Measurements from ENCODE around the gene ADAM12. TPM values are rescaled to one million over a fixed set of nuclear protein-coding genes. Genes with fewer than 3 reads are reported as not detected.

The ADAM12 gene
- total RNA-seq, 2 experiments from 2014 or later = 1.3 TPM

GRCh38 chr10:126099366-126099765 lies 288.9 kb downstream of the ADAM12 start:
- Mint-ChIP-seq H3K36me3 (ENCODE audit: low read depth) (no peaks in the 10 kb centered on the region), H3K4me3 (no peak overlapping the region), H3K27me3 (no peaks in the 10 kb centered on the region), H3K9me3 (no peaks in the 10 kb centered on the region), H3K4me1 (ENCODE audit: low read depth) (no peaks in the 10 kb centered on the region), H3K27ac (no peak overlapping the region)
- no peak for DNase-seq
- TF ChIP-seq CTCF (IDR thresholded peaks at IDR 0.05) = no peak
- POLR2A ChIA-PET = no interaction called here
- ATAC-seq = no peak
- CTCF ChIA-PET = no interaction called here
- intact Hi-C loops (cut with micrococcal nuclease) = no loop called here

GRCh38 chr10:126098226-126098581 lies 290.1 kb downstream of the ADAM12 start:
- H3K27ac Mint-ChIP-seq = no peak overlapping the region
- CTCF ChIA-PET = interaction anchor here (0.9 kb wide), 1 partner anchor 15 kb away, joined by 3 read pairs; no protein-coding TSS in a partner anchor
- no peaks in the 10 kb centered on the region for H3K27me3 Mint-ChIP-seq
- no peak overlapping the region for H3K4me3 Mint-ChIP-seq
- ATAC-seq (no peak), DNase-seq (no peak)
- POLR2A ChIA-PET = no interaction called here
- TF ChIP-seq CTCF (IDR thresholded peaks at IDR 0.05) = no peak
- no peaks in the 10 kb centered on the region for H3K36me3 Mint-ChIP-seq (ENCODE audit: low read depth)
- H3K4me1 Mint-ChIP-seq (ENCODE audit: low read depth) = no peaks in the 10 kb centered on the region
- no peaks in the 10 kb centered on the region for H3K9me3 Mint-ChIP-seq
- intact Hi-C loops (cut with micrococcal nuclease) = no loop called here

- ATAC-seq (no peak), DNase-seq (no peak)
- no peak overlapping the region for H3K4me3 Mint-ChIP-seq
- no peak for TF ChIP-seq CTCF (IDR thresholded peaks at IDR 0.05)
- H3K27me3 Mint-ChIP-seq = no peaks in the 10 kb centered on the region
- POLR2A ChIA-PET = no interaction called here
- intact Hi-C loops (cut with micrococcal nuclease) = no loop called here
- no peak overlapping the region for H3K27ac Mint-ChIP-seq
- no peaks in the 10 kb centered on the region for H3K4me1 Mint-ChIP-seq (ENCODE audit: low read depth)
- no peaks in the 10 kb centered on the region for H3K9me3 Mint-ChIP-seq
- CTCF ChIA-PET = no interaction called here
- H3K36me3 Mint-ChIP-seq (ENCODE audit: low read depth) = no peaks in the 10 kb centered on the region
Observed at GRCh38 chr10:126097558-126098225, 290.6 kb downstream of the ADAM12 start.

GRCh38 chr10:126094537-126094936 lies 293.7 kb downstream of the ADAM12 start:
- Mint-ChIP-seq H3K36me3 (ENCODE audit: low read depth) (no peaks in the 10 kb centered on the region), H3K4me1 (ENCODE audit: low read depth) (no peaks in the 10 kb centered on the region), H3K9me3 (no peaks in the 10 kb centered on the region), H3K27me3 (no peaks in the 10 kb centered on the region), H3K4me3 (no peak overlapping the region), H3K27ac (no peak overlapping the region)
- intact Hi-C loops (cut with micrococcal nuclease) = no loop called here
- CTCF ChIA-PET = no interaction called here
- TF ChIP-seq CTCF (IDR thresholded peaks at IDR 0.05) = no peak
- ATAC-seq (no peak), DNase-seq (no peak)
- POLR2A ChIA-PET = no interaction called here

- no peak for DNase-seq
- intact Hi-C loops (cut with micrococcal nuclease) = no loop called here
- ChIA-PET CTCF (no interaction called here), POLR2A (no interaction called here)
- Mint-ChIP-seq H3K27ac (no peak overlapping the region), H3K9me3 (no peaks in the 10 kb centered on the region), H3K36me3 (ENCODE audit: low read depth) (no peaks in the 10 kb centered on the region), H3K4me3 (no peak overlapping the region), H3K4me1 (ENCODE audit: low read depth) (no peaks in the 10 kb centered on the region), H3K27me3 (no peaks in the 10 kb centered on the region)
- no peak for TF ChIP-seq CTCF (IDR thresholded peaks at IDR 0.05)
- ATAC-seq = no peak
Observed at GRCh38 chr10:126092366-126093215, 295.7 kb downstream of the ADAM12 start.

Measured in activated CD8-positive, alpha-beta T cell treated with anti-CD3 and anti-CD28 coated beads for 36 hours (primary cell).